HG02970 (cell line): ENCODE data around the gene DHX8.

ENCODE experiments used
- ATAC-seq: cut with Tn5 transposase; IDR thresholded peaks from one replicate; pipeline ENCODE4 v1.9.1; 2021; ENCODE audit warnings: mild to moderate bottlenecking, moderate library complexity, moderate number of reproducible peaks; ENCODE audit not compliant: unreplicated experiment, low FRiP score

The DHX8 gene

GRCh38 chr17:43517615-43518386 lies 34.0 kb downstream of the DHX8 start:
- no peak for ATAC-seq

DNA sequence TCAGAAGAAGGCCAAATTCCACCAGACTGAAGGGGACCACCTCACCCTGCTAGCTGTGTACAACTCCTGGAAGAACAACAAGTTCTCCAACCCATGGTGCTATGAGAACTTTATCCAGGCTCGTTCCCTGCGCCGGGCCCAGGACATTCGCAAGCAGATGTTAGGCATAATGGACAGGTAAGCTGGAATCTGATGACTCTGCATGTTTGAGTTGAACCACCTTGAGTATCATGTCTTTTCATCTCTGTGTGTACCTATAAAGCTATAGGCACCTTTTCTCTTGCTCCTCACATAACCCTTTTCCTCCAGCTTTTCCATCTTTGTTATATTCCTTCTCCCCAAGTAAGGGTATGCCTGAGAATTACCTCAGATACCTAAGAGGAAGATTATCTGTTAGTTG lies 37.6 kb downstream of the DHX8 start:
- no peak for ATAC-seq

DNA sequence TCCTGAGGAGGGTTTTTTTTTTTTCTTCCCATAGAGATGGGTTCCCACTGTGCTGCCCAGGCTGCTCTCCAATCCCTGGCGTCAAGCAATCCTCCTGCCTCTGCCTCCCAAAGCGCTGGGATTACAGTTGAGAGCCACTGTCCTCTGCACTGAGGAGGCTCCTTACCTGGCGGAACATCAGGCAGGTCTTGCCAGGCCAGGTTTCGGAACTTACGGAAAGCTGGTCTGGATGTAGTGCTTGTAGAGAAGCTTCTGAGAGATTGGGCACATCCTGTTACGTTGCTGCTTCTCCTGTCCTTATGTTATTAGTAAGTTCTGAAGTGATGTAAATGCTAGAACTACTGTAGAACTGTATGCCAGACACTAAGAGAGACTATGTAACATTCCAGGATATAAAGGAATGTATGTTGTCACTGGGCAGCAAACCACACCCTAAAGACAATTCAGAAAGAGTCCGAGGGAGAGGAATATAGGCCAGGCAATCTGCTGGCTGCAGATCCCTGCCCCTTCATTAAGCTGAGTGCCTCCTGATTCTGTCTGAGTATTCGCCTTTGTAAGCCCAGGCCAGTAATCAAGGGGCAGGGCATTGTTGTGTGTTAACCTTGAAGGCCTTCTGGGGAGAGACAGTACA lies 41.3 kb downstream of the DHX8 start:
- no peak for ATAC-seq

DNA sequence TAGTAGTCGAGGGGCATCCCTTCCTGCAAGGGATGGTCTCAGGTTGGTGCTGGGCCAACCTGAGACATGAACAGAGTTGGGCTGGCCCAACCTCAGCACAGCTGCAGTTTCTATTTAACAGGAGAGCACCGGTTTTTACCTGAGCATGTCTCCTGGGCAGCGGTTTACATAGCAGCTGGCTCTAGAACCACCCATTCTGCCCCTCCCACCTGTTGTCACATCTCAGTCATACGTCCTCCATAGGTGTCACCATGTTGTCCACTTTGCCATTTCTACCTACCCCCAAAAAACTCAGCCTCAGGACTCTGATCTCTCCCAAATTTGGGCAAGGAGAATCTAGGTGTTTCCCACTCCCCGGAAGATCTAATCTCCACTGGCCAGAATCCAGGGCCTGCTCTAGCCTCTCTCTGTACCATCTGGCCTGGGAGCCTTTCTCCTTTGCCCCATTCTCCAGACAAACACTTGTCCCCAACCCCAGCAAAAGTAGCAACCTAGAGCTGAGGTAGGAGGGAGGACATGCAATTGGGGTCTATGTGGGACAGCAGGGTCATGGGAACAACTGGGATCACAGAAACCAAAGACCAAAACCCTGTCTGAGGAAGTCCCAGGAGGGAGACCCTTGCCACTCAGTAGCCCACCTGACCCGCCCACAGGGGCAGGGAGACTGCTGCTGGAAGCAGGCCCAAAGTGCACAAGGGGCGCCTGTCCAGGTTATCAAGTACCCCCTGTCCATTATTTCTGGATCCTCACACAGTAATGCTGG lies 43.3 kb downstream of the DHX8 start:
- ATAC-seq, result no peak

DNA sequence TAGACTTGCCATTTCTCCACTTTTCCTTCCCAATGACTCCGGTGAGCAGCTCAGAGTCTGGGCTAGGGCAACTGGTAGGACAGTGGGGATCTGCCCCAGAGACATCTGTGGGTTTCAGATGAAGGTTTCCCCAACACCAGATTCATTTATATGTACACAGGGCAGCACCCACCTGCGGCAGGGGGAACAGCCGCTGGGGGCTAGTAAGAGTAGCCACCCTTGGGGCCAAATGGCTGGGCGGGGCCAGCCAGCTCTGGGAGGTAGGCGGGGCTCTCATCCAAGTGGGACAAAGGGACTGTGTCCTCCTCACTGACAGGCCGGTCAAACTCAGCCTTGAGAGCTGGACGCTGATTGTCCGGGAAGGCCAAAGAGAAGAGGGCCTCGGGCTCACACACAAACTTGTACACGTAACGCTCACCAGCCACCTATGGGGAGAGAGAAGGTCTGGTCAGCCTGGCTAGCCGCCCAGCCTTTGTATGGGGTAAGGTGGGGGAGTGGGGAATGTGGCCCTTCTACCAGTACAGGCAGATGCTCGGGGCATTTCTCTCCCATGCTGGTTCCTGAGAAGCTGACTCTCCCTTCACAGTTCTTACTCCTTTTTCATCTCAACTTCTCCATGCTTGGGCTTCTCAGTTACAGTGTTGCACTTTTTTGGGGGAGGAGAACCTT lies 44.7 kb downstream of the DHX8 start:
- ATAC-seq, result no peak

DNA sequence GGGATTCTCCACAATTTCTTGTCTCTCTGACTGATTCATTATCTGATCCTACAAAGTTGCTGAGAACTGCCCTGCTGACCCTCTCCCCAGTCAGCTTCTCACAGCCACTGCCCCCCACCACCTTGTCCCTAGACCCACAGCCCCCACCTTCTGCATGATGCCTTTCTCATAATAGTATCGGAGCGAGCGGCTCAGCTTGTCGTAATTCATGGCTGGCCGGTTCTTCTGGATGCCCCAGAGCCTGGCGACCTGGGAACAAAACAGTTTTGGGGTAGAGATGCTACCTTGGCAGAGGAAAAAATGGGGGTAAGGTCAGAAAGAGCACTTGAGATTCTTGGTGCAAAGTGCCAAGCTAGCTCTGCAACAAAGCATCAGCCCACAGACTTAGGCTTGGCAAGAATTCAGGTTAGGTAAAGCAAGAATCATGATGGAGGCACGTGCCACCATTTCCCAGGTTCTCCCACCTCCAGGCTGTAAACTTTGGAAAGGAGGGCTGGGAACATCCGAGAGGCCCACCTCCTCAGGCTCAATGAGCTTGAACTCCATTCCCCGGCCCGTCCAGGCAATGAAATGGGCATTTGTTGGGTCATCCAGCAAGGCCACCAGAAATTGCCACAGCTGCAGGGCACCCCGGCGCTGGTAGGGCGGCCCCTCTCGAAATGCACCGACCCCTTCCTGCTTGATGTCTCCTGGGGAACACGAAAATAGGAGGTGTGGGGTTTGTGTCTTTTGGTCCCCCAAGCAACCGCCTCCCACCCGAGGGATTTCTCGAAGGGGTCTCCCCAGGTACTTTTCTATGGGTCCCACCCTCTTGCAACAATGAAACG lies 45.4 kb downstream of the DHX8 start:
- no peak for ATAC-seq

- ATAC-seq, result no peak
Measured at GRCh38 chr17:43529947-43530287, 46.1 kb downstream of the DHX8 start.

DNA sequence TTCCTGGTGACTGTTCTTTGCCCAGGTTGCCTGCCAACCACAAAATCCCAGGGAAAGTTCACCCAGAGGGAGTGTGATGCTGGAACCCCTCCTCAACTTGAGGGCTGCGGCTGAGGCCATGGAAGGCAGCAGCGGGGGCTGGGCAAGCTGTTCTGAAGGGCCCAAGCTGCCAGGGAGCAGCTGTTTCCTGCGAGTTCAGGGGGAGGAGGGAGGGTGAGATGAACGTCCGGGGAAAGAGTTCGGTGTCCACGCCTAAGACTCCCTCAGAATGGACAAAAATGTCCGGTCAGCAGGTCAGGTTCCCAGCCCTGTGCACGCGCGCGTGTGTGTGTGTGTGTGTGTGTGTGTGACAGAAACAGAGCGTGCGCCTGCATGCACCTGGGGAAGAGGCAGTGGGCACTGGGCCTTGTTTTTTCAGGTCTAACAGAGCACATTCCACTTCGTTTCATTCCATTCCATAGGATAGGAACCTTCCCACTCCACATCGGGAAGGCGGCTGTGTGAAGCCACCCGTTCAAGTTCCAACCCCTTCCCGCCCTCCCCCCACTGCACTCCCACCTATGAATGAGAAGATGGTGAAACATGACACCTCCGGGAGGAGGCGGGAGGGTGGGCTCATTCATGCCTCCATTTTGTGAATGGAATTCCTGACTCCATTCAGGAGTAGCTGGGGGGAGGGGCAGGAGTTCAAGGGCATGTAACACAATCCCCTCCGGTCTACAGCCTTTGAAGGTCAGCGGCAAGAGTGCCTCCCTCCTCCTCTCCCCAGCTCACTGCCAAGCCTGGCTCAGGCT lies 46.7 kb downstream of the DHX8 start:
- no peak for ATAC-seq

GRCh38 chr17:43531082-43531378 lies 47.3 kb downstream of the DHX8 start:
- no peak for ATAC-seq

GRCh38 chr17:43531955-43532354 lies 48.2 kb downstream of the DHX8 start:
- ATAC-seq, result no peak

- ATAC-seq, result no peak
Measured at GRCh38 chr17:43532581-43532980, 48.8 kb downstream of the DHX8 start.

DNA sequence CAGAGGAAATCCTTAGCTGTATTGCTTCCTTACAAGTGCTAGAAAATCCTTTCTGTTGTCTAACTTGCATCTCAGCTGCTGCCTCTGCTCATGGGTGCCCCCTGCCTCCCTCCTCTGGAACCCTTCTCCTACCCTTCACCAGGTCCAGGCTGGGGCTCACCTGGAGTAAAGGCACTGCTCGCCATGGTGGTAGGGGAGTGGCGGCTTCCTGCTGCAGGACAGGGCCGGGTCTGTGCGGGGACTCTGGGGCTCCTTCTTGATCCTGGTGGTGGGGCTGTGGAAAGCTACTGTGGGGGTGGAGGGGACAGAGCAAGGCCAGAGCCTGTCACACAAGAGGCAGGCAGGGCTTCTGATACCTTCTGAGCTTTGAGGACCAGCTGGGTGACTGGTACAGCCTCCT lies 49.9 kb downstream of the DHX8 start:
- ATAC-seq, result no peak

GRCh38 chr17:43534909-43535308 lies 51.1 kb downstream of the DHX8 start:
- no peak for ATAC-seq

DNA sequence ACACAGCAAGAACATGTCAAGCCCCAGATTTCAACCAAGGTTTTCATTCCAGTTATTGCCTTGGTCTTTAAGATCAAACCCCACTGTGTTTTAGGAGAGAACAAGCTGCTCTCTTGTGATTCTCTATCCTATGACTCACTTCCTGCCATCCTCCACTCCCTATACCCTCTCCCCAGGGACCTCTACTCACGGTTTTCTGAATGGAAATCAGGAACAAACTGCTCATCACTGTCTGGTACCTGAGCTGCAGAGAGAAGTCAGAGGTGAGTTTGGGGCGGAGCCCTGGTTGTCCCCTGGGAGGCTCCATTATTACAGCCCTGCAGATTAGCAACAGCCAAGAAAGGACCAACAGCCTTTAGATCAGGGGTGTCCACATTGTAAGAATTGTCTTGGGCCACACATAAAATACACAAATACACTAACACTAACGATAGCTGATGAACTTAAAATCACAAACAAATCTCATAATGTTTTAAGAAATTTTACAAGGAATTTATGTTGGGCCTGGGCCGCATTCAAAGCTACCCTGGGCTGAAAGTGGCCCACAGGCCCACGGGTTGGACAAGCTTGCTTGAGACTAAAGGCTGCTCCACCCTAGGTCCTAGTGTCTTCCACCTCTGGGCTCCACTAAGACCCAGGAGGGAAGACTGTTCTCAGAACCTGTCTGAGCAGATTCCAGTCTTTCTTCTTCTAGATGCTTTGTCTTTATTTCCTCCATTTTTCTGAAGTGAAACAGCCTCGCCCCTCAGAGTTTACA lies 52.6 kb downstream of the DHX8 start:
- no peak for ATAC-seq

DNA sequence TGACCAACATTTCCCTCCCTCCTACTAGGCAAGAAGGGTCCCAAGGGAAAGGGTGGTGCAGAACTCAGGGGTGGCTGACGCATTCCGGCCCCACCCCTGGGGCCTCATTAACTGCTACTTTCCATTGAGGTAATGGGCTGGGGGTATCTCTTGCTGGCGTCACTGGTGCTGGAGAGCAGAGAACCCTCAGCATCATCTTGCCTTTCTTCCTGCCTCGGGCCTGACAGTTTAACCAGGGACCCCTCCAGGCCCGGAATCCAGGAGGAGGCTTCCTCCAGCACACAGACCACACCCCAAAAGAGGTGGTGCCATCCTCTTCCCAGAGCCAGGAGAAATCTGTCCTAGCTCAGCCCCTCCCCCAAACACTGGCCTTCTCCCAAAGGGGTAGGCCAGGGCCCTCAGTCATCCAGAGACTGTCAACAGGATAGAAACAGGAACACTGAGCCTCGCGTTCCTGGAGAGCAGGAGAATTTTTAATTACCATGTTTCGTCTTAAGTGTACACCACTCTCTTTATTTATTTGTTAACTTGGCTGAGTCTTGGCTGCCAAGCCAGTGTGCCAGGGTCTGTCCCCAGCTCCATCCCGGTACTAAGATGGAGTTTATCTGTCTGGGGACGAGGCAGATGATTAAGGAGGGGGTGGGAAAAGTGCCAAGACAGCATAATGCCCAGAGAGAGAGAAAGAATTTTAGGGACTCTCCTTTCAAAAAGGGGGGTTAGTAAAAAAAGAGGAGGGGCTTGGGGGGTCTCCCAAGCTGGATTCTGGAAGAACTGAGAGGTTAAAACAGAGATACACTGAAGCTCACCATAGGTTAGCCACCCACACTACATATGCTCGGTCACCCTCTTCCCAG lies 57.3 kb downstream of the DHX8 start:
- no peak for ATAC-seq

DNA sequence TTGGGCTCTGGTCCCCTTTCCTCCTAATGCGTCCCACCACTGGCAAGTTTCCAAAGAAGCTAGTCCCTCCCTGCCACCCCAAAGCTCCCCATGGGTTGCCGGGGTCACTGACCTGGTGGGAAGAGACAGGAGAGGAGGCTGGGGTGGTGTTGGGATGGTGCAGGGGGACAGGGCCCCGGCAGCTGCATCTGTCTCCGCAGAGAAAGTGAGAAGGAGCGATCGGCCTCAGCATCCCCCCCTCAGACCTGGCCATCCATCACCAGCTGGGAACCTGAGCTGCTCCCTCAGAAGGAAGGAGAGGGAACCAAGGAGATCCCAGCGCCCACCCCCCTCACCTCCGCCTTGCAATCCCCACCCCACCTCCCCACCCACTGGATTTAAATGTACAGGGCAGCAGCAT lies 59.1 kb downstream of the DHX8 start:
- ATAC-seq, result no peak

DNA sequence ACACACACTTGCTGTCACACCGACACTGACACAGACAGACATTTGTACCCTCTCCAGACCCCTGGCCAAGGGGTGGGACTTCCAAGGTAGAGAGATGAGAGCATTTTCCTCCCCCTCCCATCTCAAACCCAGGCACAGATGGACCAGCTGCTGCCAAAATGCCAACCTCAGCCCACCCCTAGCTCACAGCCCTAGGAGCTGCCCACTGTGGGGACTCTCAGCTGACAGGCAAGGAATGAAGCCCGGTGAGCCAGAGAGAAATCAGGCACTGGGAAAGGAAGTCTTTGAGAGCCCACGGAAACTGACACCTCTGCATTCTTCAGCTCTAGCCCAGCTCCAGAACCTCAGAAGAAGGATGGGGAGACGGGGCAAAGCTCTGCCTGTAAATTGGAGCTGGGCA lies 59.5 kb downstream of the DHX8 start:
- no peak for ATAC-seq
